HCT116 (cell line): ENCODE results near the gene ATOH8.

ENCODE experiments used
- EZH2phosphoT487 ChIP-seq: fragments of 200-600 bp; IDR thresholded peaks from 2 replicates; pipeline ENCODE4 v1.6.1; 2018; ENCODE audit warnings: antibody characterized with exemption, borderline replicate concordance
- POLR2A ChIP-seq: IDR thresholded peaks from 2 replicates; pipeline ENCODE4 v1.7.0; 2011; ENCODE audit warnings: borderline replicate concordance; ENCODE audit not compliant: insufficient read depth, insufficient read length; ENCODE audit errors: extremely low read depth

DNA sequence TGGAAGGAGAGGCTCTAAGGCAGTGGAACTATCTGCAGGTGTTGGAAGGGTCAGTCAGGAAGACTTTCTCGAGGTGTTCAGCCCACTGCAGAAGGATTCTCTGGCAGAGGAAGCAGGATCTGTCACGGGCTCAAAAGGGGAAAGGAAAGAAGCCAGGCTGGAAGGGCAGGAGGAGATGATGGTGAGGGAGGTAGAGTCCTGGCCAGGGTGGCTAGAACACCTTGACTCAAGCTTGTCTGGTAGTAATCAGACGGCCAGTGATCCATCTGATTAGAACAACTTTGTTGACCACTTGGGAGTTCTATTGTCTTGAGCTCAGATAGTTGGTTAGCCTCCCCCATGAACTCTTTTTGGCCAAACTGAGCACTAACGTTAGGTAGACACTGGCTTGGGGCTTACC is 9.7 kb upstream of the ATOH8 start:
- TF ChIP-seq POLR2A (no peak), EZH2phosphoT487 (no peak)
